GM21390 (cell line): ENCODE data around the gene PLD2.

ENCODE experiments used
- ATAC-seq: cut with Tn5 transposase; IDR thresholded peaks from one replicate; pipeline ENCODE4 v1.9.1; 2021; ENCODE audit not compliant: unreplicated experiment

PLD2 gene

DNA sequence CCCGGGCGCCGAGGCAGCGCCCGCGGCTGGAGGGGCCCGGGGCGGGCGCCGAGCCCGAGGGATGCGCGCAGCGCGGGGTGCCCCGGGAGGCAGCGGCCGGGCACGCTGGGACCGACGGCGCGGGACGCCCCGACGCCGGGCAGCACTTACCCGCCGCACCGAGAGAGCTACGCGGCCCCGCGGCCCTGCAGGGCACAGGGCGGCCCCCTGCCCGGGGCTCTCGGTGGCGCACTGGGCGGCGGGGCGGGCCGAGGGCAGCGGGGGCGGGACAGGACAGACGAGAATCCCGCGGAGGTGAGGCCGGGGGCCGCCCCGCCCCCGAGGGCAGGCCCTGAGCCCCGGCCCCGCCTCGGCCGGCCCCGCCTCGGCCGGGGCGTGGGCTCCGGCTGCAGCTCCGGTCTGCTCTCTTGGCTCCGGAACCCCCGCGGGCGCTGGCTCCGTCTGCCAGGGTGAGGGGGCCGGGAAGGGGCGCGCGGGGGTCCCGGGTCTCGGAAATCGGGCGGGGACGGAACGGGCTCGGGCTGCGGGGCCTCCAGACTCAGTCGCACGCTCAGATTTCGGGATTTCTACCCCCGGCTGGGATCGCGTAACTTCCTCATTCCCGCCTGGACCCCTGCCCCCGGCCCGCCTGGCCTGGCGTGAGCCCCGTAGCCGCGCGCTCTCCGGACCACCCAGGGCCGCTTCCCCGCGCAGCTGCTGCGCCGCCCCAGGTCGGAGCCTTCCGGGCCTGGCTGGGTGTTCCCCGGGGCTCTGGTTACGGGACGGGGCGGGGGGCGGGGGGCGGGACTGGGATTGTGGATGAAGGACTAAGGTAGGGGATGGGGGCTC, at the start of gene PLD2:
TSS of gene PLD2 (plus strand) at position 376 of the 828 bp plus-strand sequence. CDS start 621 bp downstream, outside the sequence.
- ATAC-seq, result peak; percentile 87

DNA sequence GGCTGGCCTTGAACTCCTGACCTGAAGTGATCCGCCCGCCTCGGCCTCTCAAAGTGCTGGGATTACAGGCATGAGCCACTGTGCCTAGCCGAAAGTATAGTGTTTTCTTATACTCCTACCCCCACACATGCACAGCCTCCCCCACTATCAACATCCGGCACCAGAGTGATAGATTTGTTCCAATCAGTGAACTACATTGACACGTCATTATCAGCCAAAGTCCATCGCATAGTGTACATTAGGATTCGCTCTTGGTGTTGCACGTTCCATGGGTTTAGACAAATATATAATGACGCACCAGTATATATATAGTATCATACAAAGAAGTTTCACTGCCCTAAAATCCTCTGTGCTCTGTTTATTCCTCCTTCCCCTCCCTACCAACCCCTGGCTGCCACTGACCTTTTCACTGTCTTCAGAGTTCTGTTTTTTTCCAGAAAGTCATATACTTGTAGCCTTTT, 47.1 kb upstream of the PLD2 start:
- no peak for ATAC-seq

GRCh38 chr17:4764595-4764994, 42.4 kb upstream of the PLD2 start:
- no peak for ATAC-seq

GRCh38 chr17:4766201-4766600, 40.8 kb upstream of the PLD2 start:
- no peak for ATAC-seq

DNA sequence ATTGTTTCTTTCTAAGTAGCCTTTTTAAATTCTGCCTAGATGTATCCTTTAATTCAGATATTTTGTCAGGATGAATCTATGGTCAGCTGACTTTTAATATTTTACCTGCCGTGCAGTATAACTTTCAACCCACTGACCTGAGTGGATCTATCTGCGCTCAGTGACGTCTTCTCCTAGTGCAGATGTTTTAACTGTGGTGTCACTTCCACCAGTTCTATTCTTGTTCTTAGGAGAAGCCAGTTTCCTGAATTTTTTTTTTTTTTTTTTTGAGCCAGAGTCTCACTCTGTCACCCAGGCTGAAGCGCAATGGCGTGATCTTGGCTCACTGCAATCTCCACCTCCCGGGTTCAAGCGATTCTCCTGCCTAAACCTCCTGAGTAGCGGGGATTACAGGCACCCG, 40.2 kb upstream of the PLD2 start:
- ATAC-seq, result no peak

- no peak for ATAC-seq
Measured at GRCh38 chr17:4768298-4768697, 38.7 kb upstream of the PLD2 start.

DNA sequence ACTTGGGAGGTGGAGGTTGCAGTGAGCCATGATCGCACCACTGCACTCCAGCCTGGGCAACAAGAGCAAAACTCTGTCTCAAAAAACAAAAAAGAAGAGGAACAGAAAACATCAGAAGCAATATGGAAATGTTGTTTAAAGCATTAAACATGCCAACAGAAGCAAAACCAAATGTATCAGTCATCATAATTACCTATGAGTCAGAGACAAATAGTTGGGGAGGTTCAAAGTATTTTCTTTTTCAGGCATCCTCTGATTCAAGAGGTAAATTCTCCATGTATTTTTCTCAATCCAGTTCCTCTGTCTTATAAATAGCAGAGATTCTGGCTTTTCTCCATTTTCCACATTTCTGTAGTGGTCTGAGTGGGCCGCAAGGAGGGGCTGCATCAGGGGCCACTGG, 37.3 kb upstream of the PLD2 start:
- no peak for ATAC-seq

DNA sequence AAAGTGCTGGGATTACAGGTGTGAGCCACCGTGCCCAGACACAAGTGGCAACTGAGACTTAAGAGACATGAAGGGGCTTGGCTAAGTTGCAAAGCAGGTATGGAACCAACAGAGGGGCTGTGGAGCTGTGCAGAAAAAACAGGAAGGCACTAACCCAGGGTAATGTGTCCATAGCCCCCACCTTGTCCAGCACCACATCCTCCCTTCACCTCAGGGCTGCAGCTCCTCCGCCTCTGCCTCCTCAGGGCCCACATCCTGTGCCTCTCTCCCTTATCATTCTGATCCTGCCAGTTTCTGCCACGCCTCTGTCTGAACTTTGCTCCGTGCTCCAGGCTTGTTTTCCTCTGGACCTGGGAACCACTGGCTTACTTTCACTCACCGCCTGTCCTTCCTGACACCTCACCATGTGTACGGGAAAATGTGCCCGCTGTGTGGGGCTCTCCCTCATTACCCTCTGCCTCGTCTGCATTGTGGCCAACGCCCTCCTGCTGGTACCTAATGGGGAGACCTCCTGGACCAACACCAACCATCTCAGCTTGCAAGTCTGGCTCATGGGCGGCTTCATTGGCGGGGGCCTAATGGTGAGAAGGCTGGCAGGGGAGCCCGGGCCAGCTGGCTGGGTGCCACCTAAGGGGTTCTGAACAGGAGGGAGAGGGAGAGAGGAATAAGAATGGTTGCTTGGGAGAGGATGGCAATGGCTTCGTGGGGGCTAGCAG, 35.3 kb upstream of the PLD2 start, which contains the start of gene TM4SF5:
TSS of gene TM4SF5 (plus strand) at position 368 of the 716 bp plus-strand sequence. CDS start at position 405, 37 bp downstream.
- no peak for ATAC-seq

DNA sequence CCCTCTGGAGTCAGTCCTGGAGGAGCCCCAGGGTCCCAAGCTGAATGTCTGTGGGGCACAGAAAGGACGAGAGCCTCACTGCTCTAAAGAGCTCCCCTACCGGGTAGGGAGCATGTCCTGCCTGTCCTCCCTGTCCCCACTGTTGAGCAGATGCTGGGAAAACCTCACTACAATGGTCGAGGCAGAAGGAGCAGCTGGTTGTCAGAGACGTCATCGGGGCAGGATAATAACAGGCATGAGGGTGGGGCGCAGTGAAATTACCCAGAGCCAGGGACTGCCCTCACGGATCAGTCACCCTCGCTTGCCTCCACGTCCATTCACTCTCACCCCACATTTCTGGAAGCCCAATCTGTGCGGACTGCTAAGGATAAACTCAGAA, 34.7 kb upstream of the PLD2 start:
- ATAC-seq, result no peak

DNA sequence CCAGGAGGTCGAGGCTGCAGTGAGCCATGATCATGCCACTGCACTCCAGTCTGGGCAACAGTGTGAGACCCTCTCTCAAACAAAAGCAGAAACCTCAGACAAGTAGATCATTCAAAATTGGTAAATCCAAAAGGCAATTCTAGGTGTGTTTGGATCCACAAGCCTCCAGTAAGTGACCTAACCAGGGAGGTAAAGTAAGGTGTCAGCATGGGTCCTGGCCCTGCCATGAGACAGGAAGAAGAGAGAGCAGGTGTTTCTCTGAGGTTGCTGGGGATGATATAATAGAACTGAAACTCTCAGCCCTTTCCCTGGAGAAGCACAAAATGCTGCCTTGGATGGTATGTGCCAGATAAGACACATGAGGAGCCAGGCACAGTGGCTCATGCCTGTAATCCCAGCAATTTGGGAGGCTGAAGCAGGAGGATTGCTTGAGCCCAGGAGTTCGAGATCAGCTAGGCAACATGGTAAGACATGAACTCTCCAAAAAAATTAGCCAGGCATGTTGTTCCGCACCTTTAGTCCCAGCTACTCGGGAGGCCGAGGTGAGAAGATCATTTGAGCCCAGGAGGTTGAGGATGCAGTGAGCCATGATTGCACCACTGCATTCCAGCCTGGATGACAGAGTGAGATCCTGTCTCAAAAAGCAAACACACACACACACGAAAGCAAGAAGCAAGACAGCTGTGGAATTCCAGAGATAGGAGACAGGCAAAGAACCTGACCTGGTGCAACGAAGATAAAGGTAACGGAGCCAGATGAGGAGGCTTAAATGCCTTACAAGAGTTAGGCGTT, 28.8 kb upstream of the PLD2 start:
- no peak for ATAC-seq

- ATAC-seq, result no peak
Measured at GRCh38 chr17:4780325-4780955, 26.5 kb upstream of the PLD2 start.

- ATAC-seq, result no peak
Measured at GRCh38 chr17:4782652-4783051, 24.3 kb upstream of the PLD2 start.

DNA sequence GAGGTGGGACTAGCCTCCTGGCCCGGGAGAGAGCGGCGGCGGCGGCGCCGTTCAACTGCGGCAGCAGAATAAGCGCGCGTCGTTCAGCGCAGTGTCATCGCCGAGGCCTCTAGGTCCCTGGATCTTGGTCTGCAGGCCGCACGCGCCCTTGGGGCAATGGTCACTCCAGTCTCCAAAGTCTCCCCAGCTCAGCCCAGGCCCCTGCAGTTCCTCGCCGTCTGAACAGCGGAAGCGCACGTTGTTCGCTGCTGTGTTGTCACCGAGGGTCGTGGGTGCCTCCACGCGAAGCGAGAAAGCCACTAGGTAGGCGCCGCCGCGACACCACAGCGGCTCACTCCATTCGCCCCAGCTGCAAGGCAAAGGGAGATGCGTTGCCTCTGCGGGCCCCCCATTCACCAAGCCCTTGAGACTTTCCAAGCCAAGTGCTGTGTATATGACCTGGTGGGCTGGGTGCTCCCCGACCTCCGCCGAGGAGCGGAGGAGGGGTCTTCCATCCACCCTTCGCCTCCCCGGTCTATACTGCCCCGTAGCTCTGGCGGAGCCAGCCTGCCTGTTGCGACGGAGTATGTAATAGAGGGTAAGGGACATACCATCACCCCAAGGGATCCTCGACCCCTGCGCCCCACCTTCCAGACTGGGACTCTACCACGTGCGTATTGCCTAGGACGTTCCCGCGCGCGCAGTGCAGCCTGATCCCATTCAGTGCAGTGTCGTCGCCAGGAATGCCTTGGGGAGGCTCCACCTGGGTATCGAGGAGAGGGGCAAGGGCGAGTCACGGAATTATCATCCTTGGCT, 21.4 kb upstream of the PLD2 start:
- no peak for ATAC-seq

- no peak for ATAC-seq
Measured at GRCh38 chr17:4786106-4786511, 20.8 kb upstream of the PLD2 start, which contains the start of gene VMO1. TSS of gene VMO1 (minus strand) at chr17:4786364. CDS start at chr17:4786352, 12 bp downstream.

GRCh38 chr17:4786516-4786915, 20.4 kb upstream of the PLD2 start:
- no peak for ATAC-seq

GRCh38 chr17:4788159-4788806, 18.7 kb upstream of the PLD2 start:
- ATAC-seq, result no peak

- peak; percentile 11 for ATAC-seq
Measured at GRCh38 chr17:4788807-4789700, 17.9 kb upstream of the PLD2 start, which contains the start of gene GLTPD2. TSS of gene GLTPD2 (plus strand) at chr17:4788964. CDS start at chr17:4789012, 48 bp downstream.

- ATAC-seq, result no peak
Measured at GRCh38 chr17:4789701-4789950, 17.3 kb upstream of the PLD2 start.
